GM12892 (cell line): ENCODE measurements around the gene ARID5B.

Experiments
- POLR2A ChIP-seq: IDR thresholded peaks from 2 replicates; pipeline ENCODE4 v1.6.1; 2011; ENCODE audit warnings: low read depth, low read length, control low read depth
- POLR2AphosphoS5 ChIP-seq: IDR thresholded peaks from 2 replicates; pipeline ENCODE4 v1.6.1; 2011; ENCODE audit warnings: low read depth, low read length, control low read depth
- TAF1 ChIP-seq: IDR thresholded peaks from 2 replicates; pipeline ENCODE4 v1.6.1; 2011; ENCODE audit warnings: low read depth, mild to moderate bottlenecking, control low read depth, low read length, borderline replicate concordance

DNA sequence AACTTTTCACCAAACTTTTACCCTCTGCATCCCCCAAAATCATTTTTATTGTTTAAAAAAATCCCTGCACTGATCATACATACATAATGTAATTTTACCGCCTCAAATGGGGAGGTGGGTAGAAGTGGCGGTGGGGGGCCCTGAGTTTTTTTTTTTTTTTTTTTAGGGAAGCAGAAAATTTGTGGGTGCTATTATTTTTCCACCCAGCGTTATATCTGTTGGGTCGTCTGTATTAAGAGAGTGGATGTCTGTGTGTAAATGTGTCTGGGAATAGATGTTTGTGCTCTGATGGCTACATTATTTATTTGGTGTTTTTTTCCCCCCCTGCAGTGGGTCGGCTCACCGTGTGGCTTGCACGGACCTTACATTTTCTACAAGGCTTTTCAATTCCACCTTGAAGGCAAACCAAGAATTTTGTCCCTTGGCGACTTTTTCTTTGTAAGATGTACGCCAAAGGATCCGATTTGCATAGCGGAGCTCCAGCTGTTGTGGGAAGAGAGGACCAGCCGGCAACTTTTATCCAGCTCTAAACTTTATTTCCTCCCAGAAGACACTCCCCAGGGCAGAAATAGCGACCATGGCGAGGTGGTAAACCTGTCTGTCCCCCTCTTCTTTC, 438 bp downstream of the ARID5B start:
- no peak; the same call in 1 of the 2 replicates for TF ChIP-seq POLR2AphosphoS5
- TF ChIP-seq POLR2A = no peak; the same call in 1 of the 2 replicates
- TF ChIP-seq TAF1 = no peak
